ENCODE measurements around the gene LARGE1. TPM values are rescaled to one million over a fixed set of nuclear protein-coding genes. Genes with fewer than 3 reads are reported as not detected.
A peak's percentile ranks its signal among the peaks of the same experiment; 100 is the strongest.

Gene LARGE1
- total and polyA plus RNA-seq, 7 donors = 14.9 to 91.6 (median 46.1) TPM

DNA sequence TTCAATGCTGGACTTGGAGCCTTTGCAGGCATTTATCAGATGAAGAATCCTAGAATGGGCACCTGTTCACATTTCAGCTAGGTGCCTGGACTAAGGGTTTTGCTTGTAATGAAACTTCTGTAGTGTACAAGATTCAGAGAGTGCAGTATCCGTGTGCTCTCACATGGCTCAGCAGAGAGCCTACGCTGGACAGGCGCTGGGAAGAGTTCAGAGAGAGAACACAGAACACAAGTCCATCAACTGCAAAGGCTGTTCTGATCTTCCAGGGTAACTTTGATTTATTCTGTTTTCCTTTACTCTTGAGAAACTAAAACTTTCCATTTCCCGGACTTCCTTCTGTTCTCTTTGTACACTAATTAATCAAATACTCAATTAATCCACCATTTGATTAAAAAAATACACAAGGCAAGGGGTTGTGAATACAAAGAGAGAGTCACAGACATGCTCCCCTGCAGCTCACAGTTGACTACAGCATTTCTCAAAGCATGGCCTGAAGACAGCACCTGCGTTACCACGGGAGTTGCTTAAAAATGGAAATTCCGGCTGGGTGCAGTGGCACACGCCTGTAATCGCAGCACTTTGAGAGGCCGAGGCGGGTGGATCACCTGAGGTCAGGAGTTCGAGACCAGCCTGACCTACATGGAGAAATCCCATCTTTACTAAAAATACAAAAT, 393.7 kb downstream of the LARGE1 start:
- 95% methylated on average over 12 of the region's 12 CpGs for WGBS, 3 donors
- ATAC-seq (no peak), DNase-seq (no peak)
- TF ChIP-seq, protein P1, sequence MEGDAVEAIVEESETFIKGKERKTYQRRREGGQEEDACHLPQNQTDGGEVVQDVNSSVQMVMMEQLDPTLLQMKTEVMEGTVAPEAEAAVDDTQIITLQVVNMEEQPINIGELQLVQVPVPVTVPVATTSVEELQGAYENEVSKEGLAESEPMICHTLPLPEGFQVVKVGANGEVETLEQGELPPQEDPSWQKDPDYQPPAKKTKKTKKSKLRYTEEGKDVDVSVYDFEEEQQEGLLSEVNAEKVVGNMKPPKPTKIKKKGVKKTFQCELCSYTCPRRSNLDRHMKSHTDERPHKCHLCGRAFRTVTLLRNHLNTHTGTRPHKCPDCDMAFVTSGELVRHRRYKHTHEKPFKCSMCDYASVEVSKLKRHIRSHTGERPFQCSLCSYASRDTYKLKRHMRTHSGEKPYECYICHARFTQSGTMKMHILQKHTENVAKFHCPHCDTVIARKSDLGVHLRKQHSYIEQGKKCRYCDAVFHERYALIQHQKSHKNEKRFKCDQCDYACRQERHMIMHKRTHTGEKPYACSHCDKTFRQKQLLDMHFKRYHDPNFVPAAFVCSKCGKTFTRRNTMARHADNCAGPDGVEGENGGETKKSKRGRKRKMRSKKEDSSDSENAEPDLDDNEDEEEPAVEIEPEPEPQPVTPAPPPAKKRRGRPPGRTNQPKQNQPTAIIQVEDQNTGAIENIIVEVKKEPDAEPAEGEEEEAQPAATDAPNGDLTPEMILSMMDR (IDR thresholded peaks at IDR 0.05) = no peak
- no peaks in the 10 kb centered on the region for H3K27me3 ChIP-seq (ENCODE audit: insufficient read depth in 3 of 3, low read length in 2 of 3)
- intact Hi-C loops (cut with DNase I) = loop anchor here in 1 of 2 donors (5.0 kb wide), 1 partner anchor 36 kb away; no protein-coding TSS in a partner anchor
- no peaks in the 10 kb centered on the region for H3K36me3 ChIP-seq (ENCODE audit: insufficient read depth in 1 of 2, low read depth in 1 of 2)
- peaks cover 2% of the 10 kb centered on the region for H3K9me3 ChIP-seq
- H3K4me3 ChIP-seq = no peak overlapping the region
- no peak overlapping the region for H3K27ac ChIP-seq
- H3K4me1 ChIP-seq = peaks cover 15% of the 10 kb centered on the region

DNA sequence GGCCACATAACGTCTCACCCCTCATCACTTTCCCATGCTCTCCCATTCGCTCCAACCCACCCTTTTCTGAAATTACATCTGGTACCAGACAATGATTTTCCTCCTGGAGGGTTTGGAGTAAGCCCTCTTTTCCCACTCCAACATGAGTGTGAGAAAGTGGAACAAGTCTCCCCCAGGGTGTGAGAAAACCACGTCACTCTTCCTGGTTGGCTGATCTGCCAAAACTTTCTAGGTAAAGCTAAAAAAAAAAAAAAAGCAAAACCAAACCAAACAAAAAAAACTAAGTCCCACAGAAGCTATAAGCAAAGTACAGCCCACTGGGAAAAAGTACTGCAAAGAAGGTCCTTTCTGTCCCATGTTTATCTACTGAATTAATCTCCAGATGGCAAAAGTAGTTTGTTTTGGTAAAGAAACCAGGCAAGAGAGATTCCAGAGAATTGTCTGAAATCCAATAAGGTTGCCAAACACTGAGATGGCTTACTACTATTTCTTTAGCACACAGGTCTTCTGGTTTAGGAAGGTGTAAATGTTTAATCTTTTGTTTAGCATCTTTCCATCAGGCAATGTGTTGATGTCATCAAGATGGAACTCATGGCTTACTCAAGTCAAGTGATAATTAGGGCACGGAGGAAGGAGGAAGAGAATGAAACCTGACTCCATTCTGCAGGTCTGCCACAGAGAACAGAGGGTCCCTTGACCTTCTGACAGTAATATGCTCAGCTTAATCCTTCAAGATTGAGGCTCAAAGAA, 395.6 kb downstream of the LARGE1 start:
- DNase-seq (no peak), ATAC-seq (no peak)
- H3K4me1 ChIP-seq = peaks cover 10% of the 10 kb centered on the region
- H3K27ac ChIP-seq = no peak overlapping the region
- TF ChIP-seq, protein P1 (IDR thresholded peaks at IDR 0.05) = no peak
- H3K9me3 ChIP-seq = peaks cover 9% of the 10 kb centered on the region
- no peak overlapping the region for H3K4me3 ChIP-seq
- no peaks in the 10 kb centered on the region for H3K27me3 ChIP-seq (ENCODE audit: insufficient read depth in 3 of 3, low read length in 2 of 3)
- H3K36me3 ChIP-seq (ENCODE audit: insufficient read depth in 1 of 2, low read depth in 1 of 2) = no peaks in the 10 kb centered on the region
- intact Hi-C loops (cut with DNase I) = loop anchor here in 1 of 2 donors (5.0 kb wide), 1 partner anchor 38 kb away; no protein-coding TSS in a partner anchor
- WGBS, 3 donors = 41 to 58% (median 55%) methylated on average over 4 of the region's 4 CpGs

DNA sequence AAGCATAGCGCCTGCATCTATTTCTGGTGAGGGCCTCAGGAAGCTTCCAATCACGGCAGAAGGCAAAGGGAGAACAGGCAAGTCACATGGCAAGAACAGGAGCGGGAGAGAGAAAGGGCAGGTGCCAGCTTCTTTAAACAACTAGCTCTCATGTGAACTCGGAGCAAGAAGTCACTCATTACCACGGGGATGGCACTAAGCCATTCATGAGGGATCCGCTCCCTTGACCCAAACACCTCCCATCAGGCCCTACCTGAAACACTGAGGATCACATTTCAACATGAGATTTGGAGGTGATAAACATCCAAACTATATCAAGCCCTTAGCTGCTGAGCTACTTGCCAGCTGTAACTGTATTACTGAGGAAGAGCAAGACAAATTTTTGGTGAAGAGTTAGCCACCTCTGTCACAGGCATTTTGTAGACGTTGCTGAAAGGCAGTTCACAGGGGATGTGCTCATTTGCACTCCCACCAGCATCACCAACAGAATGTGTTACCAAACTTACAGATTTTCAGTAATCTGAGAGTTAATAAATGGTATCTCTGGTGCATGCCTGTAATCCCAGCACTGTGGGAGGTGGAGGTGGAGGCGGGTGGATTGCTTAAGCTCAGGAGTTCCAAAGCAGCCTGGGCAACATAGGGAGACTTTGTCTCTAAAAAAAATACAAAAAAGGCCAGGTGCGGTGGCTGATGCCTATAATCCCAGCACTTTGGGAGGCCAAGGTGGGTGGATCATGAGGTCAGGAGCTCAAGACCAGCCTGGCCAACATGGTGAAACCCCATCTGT, 398.2 kb downstream of the LARGE1 start:
- ATAC-seq (no peak), DNase-seq (no peak)
- Histone ChIP-seq H3K36me3 (ENCODE audit: insufficient read depth in 1 of 2, low read depth in 1 of 2) (no peaks in the 10 kb centered on the region), H3K4me1 (peaks cover 13% of the 10 kb centered on the region), H3K27ac (no peak overlapping the region), H3K4me3 (no peak overlapping the region), H3K27me3 (ENCODE audit: insufficient read depth in 3 of 3, low read length in 2 of 3) (no peaks in the 10 kb centered on the region), H3K9me3 (peaks cover 9% of the 10 kb centered on the region)
- intact Hi-C loops (cut with DNase I) = no loop called here
- 85 to 93% (median 86%) methylated on average over 9 of the region's 9 CpGs for WGBS, 3 donors
- TF ChIP-seq, protein P1 (IDR thresholded peaks at IDR 0.05) = no peak

DNA sequence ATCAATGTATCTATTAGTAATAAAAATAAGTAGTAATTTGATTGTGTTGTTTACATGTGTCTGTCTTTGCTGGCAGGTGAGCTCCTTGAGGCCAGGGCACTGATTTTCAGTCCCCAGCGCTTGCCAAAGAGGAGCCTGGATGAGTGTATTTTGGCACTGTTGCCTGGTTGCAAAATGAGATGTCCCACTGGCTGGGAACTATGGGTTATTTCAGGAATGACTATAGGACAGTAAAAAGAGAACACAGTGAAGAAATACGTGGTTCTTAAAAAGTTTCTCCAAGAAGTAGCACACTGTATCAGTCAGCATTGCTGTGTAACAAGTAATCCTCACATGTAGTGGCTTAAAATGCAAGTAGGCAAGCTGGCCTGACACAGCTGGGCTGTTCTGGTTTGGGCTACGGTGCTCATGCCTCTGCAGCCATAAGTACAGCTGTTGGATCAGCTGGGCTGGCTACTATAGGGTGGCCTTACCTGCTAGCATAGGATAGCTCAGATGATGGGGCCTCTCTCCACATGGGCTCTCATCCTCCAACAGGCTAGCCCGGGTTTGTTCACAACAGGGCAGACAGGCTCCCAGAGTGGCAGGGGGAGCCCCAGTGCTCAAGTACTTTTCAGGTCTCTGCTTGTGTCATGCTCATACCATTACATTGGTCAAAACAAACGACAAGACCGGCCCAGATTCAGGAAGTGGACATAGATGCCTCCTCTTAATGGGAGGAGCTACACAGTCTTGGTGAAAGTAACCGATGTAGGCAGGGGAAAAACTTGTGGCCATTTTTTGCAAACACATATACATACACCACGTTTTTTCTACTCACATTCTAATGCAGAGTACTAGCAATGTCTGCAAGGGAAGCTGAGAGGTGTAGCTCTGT, 399.1 kb downstream of the LARGE1 start:
- TF ChIP-seq, protein P1 (IDR thresholded peaks at IDR 0.05) = no peak
- H3K27me3 ChIP-seq (ENCODE audit: insufficient read depth in 3 of 3, low read length in 2 of 3) = no peaks in the 10 kb centered on the region
- H3K9me3 ChIP-seq = peaks cover 9% of the 10 kb centered on the region
- H3K4me1 ChIP-seq = peaks cover 13% of the 10 kb centered on the region
- peak in 2 of 4 donors; percentile 55 to 69 for ATAC-seq
- WGBS, 3 donors = 87 to 92% (median 88%) methylated on average over 8 of the region's 8 CpGs
- intact Hi-C loops (cut with DNase I) = no loop called here
- H3K36me3 ChIP-seq (ENCODE audit: insufficient read depth in 1 of 2, low read depth in 1 of 2) = no peaks in the 10 kb centered on the region
- no peak overlapping the region for H3K4me3 ChIP-seq
- H3K27ac ChIP-seq = no peak overlapping the region
- no peak for DNase-seq
